GM13977 (cell line): Measurements from ENCODE around the gene SYK.

Source experiments
- DNase-seq: peaks from one replicate; pipeline ENCODE4 v3.0.0; 2012; ENCODE audit warnings: low spot score
- CTCF ChIP-seq: IDR thresholded peaks from 2 replicates; pipeline ENCODE4 v1.5.1; 2012; ENCODE audit warnings: mild to moderate bottlenecking, control low read depth; ENCODE audit not compliant: insufficient read depth; ENCODE audit errors: extremely low read depth, missing control alignments
- in situ Hi-C: fragments of 300-500 bp; cut with MboI; formaldehyde crosslinking; loops from one replicate; pipeline ENCODE4 v1.12.0; 2022; ENCODE audit warnings: low sequenced_read_pairs, low pct_unique_long_range_greater_than_20kb, mixed read lengths, inconsistent platforms; ENCODE audit not compliant: unreplicated experiment

Gene SYK

GRCh38 chr9:90839183-90839728 is 37.6 kb downstream of the SYK start:
- TF ChIP-seq CTCF, result no peak
- DNase-seq, result no peak
- in situ Hi-C loops, result no loop called here

GRCh38 chr9:90840696-90841095 is 39.1 kb downstream of the SYK start:
- in situ Hi-C loops, result no loop called here
- no peak for TF ChIP-seq CTCF
- DNase-seq, result no peak

- in situ Hi-C loops, result no loop called here
- no peak for DNase-seq
- no peak for TF ChIP-seq CTCF
Measured at GRCh38 chr9:90841213-90841612, 39.6 kb downstream of the SYK start.

GRCh38 chr9:90841615-90842014 is 40.0 kb downstream of the SYK start:
- no peak for TF ChIP-seq CTCF
- in situ Hi-C loops, result no loop called here
- no peak for DNase-seq

GRCh38 chr9:90842176-90842777 is 40.7 kb downstream of the SYK start:
- DNase-seq, result no peak
- no peak for TF ChIP-seq CTCF
- in situ Hi-C loops, result no loop called here

GRCh38 chr9:90842996-90843395 is 41.4 kb downstream of the SYK start:
- no peak for TF ChIP-seq CTCF
- no peak for DNase-seq
- in situ Hi-C loops, result no loop called here

- in situ Hi-C loops, result no loop called here
- no peak for TF ChIP-seq CTCF
- no peak for DNase-seq
Measured at GRCh38 chr9:90843525-90843924, 41.9 kb downstream of the SYK start.
